UCSD-AML1 (cell line): ENCODE measurements around the gene ALK.

Source experiments
- DNase-seq: peaks from one replicate; lab custom pipeline; 2025; ENCODE audit not compliant: unreplicated experiment; lab: John Stamatoyannopoulos, UW

The ALK gene

DNA sequence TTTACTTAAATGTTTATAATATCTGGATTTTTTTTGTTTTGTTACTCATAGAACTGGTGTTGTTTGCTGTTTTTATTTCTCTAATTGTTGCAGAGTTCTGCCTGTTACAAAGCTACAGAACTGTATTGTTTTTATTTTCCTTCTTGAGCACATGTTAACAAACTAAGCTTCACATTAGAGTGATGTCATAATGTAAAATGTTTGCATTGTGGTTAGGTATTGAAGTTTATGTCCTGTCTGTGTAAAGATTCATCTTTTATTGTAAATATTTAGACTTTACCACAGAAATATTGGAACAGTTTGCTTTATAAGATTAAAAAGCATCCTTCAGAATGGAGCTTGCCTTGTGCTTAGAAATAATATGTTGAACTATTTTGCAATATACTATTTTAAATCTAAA, 738.5 kb downstream of the ALK start:
- DNase-seq, result no peak

- no peak for DNase-seq
These were observed 739.1 kb downstream of the ALK start for GRCh38 chr2:29182334-29182733.

DNA sequence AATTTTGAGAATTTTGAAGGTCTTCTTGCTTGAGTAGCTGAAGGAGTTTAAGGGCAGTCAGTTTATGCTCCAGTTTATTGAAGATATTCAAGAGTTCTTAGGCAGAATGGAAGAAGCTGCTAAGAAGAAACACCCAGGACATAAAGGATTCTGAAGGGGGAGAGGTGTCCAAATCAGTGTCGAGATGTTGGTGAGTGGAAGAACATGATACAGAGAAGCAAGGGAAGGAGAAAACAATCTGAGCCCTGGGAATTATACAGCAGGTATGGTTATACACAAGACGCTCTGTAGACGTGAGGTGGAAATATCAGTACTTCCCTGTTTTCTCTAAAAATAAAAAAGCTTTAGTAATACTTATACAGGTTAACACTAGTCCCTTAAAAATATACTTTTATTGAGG, 746.0 kb downstream of the ALK start:
- DNase-seq, result no peak

- no peak for DNase-seq
These were observed 746.4 kb downstream of the ALK start for GRCh38 chr2:29174937-29175336.

GRCh38 chr2:29166242-29167039, 754.9 kb downstream of the ALK start:
- DNase-seq, result no peak

DNA sequence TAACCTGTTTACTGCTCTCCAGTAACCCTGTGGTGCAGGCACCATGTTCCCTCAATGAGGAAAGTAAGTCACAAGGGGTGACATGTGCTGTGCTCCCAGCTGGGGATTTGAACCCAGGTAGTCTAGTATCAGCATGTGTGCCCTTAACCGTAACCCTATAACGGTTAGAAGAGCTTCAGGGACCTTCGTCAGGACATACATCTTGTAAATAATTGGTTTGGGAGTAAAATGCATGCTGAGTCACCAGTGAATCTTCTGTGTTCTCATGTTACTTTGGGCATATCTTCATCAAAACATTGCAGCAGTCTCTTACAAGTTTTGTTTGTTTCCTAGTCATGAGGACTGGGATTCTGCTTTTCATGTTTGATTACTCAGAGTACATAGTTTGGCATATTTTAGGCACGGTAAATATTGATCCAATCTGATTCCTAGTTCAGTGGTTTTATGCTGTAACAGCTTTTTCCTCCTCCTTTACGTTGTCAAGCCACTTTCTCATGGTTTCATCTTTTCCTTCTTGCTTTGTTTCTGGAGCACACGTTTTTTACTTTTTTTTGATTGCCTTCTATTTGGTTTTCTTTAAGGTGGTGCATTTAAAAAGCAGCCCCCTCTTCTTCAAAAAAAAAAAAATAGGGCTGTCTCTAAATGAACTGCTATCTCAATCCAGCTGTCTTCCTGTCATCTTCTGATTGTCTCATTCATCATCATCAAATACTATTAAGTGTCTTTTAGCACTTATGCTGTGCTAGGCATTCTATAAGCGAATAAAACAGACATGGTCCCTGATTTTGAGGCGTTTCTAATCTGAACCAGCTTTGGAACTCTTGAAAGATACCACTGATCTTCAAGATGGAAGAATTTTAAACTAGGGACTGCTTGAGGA, 755.8 kb downstream of the ALK start:
- DNase-seq, result no peak

DNA sequence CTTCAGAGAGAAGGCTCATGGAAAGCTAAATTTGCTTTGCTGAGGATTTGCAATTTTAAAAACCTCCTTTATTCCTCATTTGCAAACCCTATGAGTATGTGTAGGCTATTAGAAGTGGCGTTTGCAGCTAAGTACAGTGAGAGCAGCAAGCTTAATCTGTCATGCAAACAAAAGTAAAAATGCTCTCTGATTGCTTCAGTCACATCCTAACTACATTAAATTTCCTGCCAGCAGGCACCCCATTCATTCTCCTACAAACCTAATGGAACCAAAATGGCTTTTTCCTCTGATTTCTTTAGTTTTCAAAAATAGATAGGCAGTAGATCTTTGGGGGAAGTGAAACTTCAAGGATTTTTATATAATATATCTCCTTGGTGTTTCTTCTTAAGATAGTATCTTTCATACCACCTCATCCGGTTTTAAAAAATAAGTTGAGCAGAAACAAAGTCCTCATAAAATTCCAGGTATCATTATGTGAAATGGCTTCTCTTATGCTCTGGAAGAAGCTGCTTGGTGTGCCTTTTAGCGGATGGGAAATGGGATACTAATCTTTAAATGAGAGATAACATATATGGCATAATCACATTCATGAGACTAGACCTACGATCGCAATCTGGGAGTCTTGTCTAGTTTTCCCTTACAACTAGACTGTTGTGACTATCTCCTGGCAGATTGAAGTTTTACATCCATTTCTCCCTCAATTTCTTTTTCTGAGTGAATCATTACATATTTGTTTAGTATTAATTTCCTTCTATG, 757.1 kb downstream of the ALK start:
- no peak for DNase-seq

GRCh38 chr2:29162204-29162928, 759.0 kb downstream of the ALK start:
- no peak for DNase-seq

- DNase-seq, result no peak
These were observed 761.2 kb downstream of the ALK start for GRCh38 chr2:29160184-29160583.

DNA sequence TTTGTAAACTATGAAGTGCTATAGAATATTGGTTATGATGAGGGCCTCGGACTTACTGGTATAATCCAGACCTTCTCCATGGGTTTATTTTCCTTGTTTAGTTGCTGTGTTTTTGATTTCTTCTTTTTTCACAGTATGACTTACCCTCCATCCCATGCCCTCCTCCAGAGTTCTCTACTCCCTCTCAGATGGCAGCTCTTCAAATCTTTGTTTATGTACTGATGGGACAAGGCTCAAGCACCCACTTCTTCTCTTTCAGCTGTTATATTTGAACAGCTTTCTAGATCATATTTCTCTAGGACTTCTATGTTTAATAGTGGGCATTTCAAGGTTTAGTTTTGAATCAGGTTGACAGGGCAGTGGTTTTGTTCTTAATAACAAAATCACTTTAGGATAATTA, 762.3 kb downstream of the ALK start:
- no peak for DNase-seq

DNA sequence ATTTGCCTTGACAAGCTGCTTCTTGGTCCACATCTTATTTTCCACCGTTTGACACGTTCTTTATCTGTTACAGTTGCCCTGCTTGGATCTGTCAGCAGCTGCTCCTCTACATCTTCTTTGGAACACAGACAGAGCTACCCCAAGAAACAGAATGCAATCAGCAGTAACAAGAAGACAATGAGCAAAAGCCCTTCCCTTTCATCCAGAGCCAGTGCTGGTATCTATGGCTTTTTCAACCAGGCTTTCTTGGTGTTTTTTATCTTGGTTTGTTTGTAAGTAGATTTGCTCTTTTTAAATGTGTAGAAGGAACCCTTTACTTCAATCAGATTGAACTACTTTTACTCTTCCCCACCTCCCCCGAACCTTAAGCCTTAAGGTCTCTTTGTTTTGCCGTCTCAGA, 764.3 kb downstream of the ALK start:
- no peak for DNase-seq

DNA sequence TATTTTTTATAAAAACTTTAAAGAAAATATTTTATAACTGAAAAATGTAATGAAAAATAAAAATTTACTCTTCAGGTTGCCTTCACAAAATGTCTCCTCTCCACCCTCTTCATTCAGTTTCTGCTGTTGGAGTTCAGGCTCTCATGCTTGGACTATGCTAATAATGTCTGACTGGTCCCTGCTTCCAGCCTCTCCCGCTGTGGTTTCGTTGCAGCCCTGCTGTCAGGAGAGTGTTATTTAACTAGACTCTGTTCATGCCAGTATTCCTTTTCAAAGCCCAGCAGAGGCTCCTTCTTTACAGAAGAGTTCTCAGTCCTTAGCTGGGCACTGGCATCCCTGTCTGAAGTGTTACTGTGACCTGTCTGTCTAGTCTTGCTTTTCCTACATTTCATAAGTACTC, 765.8 kb downstream of the ALK start:
- DNase-seq, result no peak

- no peak for DNase-seq
These were observed 766.8 kb downstream of the ALK start for GRCh38 chr2:29154610-29155009.

DNA sequence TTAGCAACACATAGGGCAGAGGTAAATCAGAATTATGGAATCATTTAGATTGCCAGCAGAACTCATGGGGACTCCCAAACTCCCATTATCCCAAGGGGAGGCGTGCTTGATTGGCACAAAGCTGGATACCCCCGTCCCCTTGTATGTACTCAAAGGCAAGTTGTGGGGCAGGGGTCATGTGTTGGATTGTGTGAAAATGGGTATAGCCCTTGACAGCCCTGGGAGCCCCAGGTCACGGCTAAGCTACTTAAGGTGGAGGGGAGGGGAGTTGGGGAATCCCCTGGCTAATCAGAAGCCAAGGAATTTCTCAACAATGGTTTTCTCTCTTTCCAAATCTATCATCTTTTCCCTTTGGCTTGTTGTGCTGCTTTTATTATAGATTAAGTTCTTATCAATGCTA, 773.4 kb downstream of the ALK start:
- DNase-seq, result no peak

DNA sequence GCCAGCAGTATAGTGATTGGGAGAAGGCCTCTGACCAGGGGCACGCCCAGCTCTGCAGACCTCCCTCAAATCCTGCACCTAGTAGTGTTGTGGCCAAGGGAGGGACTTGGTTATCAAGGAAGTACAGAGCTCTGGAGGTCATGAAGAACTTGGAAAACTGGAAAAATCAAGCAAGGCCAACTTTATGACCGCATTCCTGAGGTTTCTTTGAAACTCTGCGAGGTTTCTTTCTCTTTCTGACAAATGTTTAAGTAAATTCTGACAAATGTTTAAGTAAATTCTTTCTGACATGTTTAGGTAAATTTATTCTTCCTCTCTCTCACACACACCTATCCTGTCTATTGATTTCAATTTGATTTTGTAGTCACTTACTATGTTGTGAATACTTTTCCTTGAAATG, 775.2 kb downstream of the ALK start:
- no peak for DNase-seq

DNA sequence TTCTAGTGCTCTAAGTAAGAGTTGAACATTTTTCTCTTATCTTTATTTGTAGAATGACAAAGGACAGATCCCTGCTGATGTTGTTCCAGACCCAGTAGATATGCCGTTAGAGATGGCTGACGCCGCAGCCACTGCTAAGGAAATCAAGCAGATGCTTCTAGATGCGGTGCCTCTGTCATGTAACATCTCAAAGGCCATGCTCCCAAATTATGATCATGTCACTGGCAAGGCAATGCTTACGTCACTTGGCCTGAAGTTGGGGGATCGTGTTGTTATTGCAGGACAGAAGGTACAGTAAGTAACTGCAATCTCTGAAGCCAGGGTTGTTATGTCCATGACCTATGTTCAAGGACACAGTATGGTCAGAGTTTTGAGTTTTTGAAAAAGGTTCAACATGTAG, 777.7 kb downstream of the ALK start:
- DNase-seq, result no peak
